ENCODE data around the gene FASTKD2.

- no peak for TF ChIP-seq POLR2A (IDR thresholded peaks at IDR 0.05; ENCODE audit: low read depth, low read length)
- TF ChIP-seq, protein P1, sequence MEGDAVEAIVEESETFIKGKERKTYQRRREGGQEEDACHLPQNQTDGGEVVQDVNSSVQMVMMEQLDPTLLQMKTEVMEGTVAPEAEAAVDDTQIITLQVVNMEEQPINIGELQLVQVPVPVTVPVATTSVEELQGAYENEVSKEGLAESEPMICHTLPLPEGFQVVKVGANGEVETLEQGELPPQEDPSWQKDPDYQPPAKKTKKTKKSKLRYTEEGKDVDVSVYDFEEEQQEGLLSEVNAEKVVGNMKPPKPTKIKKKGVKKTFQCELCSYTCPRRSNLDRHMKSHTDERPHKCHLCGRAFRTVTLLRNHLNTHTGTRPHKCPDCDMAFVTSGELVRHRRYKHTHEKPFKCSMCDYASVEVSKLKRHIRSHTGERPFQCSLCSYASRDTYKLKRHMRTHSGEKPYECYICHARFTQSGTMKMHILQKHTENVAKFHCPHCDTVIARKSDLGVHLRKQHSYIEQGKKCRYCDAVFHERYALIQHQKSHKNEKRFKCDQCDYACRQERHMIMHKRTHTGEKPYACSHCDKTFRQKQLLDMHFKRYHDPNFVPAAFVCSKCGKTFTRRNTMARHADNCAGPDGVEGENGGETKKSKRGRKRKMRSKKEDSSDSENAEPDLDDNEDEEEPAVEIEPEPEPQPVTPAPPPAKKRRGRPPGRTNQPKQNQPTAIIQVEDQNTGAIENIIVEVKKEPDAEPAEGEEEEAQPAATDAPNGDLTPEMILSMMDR (IDR thresholded peaks at IDR 0.05; ENCODE audit: extremely low read depth in 1 of 2, insufficient read depth in 1 of 2, low read depth in 1 of 2, low read length in 2 of 2): no peak
Measured at GRCh38 chr2:206824087-206824618, 58.7 kb downstream of the FASTKD2 start.

All from endothelial cell of umbilical vein (primary cell).